GM18520 (cell line): ENCODE results near the gene SDK2.
"Not testable (repeated sequence)": the region's sequence is repeated elsewhere in the genome, so short reads cannot be mapped to it uniquely, and the experiment has no call there.

Experiments
- ATAC-seq: cut with Tn5 transposase; IDR thresholded peaks from one replicate; pipeline ENCODE4 v1.9.1; 2021; ENCODE audit not compliant: unreplicated experiment

Gene SDK2

DNA sequence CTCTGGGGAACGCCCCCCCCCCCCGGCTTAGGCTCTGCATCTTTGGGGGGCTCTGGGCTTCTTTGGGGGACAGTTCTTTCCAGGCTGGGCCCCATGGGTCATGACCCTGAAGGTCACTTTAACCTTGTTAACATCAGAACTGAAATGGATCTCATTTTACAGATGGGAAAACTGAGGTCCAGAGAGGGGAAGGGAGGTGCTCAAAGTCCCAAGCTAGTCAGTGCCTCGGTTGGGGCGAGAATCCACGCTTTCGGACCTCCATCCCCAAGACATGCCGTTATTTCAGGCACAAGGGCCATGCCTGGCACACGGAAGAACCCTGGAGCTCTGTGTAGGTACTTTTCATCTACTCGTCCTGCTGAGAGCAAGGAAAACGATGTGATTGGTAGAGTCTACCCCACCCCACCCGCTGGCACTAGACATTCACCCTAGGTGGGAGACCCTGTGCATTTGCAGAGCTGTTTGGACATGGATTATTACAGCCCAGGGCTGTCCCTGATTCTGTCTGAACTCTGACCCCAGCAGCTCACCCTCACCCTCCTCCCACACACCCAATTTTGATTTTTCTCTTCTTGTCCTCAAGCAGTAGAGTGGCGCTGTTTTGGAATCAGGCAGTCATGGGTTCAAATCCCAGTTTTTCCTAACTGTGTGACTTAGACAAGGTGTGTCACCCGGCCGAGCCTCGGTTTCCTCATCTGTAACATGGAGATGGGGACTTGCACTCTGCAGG is 177.4 kb downstream of the SDK2 start:
- ATAC-seq: no peak

DNA sequence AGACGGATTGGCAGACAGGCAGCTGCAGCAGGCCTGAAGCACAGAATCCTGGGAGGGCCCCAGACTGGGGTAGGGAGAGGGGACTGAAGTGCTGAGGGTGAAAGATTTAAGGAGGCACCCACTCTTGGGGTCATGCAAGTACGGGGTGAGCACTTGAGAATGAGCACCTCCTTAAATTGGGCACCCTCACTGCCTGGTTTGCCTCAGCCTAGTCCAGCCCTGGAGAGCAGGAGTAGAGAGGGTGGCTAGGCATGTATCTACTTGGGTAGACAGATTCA is 178.4 kb downstream of the SDK2 start:
- no peak for ATAC-seq

DNA sequence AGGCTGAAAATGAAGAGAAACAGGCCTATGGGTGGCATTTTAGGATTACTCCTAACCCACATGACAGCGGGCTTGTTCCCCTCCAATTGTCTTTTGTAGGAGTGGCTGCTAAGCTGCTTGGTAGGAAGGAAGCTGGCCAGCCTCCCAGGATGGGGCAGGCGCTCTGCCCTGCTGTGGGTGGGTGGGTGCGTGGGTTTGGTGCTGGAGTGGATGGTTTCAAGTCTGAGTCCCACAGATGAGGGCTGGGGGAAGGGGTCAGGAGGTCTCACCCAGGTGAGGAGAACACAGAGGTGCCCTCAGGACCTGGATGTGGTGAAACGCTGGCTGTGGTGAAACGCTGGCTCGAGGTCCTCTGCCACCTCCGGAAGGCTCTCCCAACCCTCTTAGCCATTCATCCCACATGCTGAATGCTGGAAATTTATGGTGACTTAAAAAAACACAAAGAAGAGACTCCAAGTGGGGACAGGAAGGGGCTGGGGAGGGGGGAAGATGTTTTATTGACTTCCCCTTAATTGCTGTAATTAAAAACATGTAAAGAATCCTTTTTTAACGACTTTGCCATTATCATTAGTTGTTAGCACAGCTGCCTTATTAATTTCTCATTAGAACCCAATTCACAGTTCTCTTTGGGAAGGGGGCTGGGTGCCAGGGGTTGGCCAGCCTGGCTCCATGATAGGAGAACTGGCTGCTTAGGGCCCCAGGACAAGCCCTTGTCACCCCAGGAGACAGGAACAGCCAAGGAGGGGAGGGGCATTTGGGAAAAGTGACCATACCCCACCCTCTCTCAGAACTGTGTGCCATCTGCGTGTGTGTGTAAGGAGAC is 178.9 kb downstream of the SDK2 start:
- no peak for ATAC-seq

DNA sequence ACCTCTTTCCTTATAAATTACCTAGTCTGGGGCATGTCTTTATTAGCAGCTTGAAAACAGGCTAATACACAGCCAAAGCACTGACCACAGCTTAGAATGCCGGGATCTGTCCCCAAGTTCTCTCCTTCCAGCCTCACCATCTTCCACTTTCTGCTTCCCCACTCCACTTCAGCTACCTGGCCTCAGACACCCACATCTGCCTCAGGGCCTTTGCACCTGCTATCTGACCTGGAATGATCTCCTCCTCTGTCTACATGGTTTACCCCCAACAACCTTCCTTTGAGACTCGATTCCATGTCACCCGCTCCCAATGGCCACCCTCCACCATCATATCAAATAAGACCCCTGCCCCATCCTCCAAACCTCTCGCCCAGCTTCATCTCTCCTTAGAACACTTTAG is 179.8 kb downstream of the SDK2 start:
- no peak for ATAC-seq

DNA sequence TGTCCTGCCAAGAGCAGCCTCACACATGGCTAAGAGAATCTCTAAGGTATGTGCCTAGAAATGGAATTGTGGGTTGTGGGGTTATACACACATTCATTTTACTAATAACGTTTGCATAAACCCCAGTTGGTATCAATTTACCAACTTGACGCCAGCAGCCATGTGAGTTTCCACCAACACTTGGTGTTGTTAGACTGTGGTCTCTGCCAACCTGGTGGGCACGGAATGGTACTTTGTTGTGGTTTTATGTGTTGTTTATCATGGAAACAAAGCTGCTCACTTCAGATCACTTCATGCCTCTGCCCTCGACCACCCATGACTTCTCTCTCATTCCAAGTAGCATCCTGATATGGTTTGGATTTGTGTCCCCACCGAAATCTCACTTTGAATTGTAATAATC is 180.4 kb downstream of the SDK2 start:
- no peak for ATAC-seq

DNA sequence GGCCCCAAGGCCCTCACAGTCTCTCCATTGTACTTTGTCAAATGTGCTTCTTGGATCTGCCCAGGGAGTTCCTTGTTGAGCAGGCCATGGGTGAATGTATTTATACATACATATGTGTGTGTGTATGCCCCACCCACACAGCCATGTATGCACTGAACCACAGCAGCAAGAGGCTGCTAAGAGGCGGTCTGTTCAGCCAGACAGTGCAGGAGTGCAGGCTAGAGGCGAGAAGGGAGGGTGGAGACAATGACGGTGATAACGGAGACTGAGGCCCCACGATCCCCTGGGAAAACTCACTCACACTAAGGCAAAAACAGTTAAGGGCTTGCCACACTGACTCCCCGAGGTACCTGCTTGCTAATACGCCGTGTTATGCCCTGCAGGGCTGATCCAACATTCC is 181.4 kb downstream of the SDK2 start:
- no peak for ATAC-seq

DNA sequence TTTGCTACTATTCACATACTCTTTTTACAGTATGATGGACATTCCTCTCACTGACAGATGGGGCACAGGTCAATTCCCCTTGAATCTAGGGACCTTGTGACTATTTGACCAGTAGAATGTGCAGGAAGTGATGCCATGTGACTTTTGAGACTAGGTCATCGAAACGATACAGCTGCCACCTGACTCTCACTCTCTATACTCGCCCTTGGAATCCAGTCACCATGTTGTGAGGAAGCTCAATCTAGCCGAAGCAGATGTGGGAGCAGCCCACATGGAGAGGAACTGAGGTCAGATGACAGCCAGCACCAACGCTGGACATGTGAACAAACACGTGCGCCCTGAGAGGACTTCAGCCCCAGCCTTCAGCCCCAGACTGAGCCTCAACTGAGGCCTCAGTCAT is 184.3 kb downstream of the SDK2 start:
- no peak for ATAC-seq

DNA sequence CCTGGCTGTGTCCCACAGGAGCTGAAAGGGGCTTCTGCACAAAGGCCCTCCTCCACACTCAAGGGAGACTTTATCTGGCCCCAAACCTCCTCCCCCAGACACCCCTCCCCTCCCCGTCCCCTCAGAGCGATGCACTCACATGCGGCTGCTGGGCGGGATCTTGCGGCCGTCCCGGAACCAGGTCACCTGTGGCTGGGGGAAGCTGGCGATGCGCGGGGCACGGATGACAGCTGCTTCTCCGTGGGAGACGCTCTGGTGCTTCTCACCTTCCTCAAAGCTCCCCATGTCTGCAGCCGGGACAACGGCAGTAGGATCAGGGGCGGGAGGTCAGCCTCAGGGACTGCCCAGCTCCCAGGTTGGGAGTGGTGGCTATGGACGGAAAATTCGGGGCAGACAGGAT is 188.5 kb downstream of the SDK2 start:
- no peak for ATAC-seq

DNA sequence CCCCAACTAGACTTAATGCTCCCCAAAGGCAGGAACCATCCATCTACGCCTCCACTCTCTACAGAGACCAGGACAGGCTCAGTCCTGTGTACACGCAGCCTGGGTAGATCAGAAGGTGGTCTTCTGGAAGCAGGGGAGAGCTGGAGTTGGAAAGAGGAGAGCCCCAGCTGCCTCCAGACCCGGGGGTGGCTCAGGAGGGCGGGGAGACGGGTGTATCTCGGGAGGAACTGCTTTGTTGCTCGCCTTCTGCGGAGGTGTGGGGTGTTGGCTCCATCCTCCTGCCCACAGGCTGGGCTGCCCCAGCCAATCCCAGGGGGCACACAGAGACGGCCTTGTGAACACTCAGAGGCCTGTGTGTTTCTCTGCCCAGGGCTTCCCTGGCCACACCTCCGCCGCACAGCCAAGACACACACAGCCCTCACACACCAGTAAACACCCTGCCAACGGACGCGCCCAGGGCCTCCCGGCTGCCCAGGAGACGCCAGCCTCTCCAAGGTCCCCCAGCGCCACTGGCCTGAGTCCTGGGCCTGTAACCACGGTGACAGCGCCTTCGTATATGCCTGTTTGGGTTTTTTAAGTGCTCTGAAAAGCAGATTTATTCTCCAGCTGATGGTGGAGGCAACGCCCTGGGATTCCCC is 189.1 kb downstream of the SDK2 start:
- no peak for ATAC-seq

DNA sequence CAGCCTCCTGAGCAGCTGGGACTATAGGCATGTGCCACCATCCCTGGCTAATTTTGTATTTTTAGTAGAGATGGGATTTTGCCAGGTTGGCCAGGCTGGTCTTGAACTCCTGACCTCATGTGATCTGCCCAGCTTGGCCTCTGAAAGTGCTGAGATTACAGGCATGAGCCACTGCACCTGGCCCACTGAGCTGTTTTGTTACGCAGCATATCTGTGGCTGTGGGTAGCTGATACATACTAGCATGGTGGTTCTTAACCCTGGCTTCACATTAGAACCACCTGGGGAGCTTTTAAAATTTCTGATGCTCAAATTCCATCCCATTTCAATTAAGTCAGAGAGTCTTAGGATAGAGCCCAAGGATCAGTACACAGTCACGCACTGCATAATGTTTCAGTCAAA is 190.8 kb downstream of the SDK2 start:
- not testable (repeated sequence) for ATAC-seq

DNA sequence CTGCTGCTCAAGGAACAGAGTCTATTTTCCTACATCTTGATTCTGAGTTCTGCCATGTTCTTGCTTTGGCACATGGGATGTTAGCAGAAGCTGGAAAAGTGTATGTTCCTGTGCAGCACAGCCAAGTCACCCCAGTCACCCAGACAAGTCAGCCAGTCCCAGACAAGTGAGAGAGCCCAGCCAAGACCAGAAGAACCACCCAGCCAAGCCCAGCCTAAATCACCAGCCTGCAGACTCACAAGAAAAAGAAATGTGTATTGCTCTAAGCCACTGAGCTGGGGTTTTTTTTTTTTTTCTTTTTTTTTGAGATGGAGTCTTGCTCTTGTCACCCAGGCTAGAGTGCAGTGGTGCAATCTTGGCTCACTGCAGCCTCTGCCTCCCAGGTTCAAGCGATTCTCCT is 191.2 kb downstream of the SDK2 start:
- ATAC-seq: no peak

DNA sequence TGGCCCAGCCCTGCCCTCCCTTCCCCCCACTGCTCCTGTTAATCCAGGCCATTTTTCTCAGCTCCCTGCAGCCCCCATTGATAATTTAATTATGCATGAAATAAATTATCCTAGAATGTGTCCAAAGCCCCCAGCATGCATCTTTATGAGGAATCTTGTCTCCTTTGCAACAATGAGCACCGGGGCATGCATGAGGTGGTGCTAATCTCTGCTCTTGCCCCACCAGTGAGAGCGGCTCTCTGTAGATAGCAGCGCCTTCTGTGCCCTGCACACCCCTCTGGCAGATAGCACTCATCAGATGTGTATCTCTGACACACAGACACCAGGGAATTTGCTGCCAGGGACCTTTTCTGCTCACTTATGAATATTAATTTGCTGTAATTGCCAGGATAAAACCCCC is 192.2 kb downstream of the SDK2 start:
- no peak for ATAC-seq

DNA sequence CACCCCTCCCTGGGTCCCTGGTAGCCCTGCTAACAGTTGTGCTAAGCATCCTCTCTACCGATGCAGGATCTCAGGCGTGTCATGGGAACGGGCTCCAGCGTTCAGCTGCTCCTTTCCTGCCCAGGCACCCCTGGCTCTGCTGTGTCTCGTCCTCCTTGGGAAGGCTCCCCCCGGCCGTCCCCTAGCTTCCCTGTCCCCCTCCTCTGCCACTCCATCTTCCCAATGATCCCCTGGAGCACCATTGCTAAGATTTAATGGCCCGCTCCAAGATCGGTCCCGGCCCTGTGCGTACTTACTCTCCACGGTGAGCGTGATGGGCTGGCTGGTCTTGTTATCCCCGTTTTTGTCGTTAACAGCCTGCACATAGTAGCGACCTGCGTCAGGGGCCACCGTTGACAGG is 196.9 kb downstream of the SDK2 start:
- ATAC-seq: no peak

DNA sequence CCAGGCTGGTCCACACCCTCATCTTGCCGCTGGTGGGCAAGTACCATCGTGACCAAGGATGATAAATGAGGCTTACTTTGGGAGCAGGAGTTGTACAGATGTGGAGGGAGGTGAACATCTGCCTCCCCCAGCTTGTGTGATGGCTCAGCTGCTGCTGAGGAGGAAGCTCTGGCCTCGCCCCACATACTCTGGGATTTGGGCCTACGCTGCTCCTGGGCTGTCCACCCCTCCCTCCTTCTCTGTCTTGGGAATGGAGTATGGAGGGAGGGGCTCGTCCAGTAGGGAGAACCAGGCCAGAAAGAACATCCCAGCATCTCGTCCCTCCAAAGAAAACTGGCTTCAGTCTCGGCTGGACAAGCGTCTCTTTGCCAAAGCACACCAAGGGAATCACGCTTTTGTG is 197.6 kb downstream of the SDK2 start:
- ATAC-seq: no peak

DNA sequence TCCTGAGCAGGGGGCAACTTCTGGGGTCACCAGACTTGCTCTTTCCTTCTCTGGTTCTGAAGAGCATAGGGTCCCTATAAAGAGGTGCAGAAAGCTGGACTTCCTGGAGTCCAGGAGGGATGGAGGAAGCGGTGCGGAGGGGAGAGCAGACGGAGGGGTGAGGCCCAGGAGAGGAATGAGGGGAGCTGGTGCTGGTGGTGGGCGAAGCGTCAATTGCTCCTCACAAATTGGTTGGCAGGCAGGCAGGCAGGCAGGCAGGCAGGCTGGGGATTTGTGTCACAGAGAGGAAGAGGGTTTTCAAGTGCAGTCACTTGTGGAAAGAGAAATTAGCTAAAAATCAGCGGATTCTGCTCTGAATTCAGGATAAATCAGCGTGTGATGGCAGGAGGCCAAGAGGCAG is 198.8 kb downstream of the SDK2 start:
- ATAC-seq: no peak

DNA sequence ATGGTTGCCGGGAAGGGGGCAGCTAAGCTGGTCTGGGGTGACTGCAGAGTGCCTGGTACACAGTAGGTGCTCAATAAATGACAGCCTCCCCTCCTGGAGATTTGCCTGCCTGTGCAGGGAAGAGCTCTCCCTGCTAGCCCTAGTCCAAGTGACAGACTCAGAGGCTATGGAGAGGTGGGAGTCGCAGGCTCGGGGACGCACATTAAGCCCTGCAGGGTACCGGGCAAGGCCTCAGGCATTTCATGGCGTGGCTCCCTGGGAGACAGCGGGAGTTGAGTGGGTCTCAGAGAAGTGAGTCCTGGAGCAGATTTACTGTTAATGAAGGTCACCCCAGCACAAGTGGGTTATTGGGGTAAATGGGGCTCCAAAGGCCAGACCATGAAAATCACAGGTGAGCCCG is 200.2 kb downstream of the SDK2 start:
- ATAC-seq: no peak

DNA sequence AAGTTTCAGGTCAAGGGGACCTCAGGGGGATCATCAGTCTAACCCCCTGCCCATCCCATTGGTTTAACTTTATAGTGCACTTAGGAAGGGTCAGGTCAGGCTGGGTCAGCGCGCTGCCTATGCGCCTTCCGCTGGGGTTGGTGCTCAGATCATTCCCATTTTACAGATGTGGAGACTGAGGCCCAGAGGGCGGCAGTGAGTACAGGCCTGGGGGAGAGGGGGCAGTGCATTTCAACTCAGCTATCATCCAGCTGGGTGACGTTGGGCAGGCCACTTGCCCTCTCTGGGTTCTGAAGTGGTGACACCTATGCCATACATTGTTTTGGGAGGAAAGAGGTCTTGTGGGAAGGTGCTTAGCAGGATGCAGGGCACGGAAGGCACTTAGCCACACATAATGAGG is 204.6 kb downstream of the SDK2 start:
- no peak for ATAC-seq

DNA sequence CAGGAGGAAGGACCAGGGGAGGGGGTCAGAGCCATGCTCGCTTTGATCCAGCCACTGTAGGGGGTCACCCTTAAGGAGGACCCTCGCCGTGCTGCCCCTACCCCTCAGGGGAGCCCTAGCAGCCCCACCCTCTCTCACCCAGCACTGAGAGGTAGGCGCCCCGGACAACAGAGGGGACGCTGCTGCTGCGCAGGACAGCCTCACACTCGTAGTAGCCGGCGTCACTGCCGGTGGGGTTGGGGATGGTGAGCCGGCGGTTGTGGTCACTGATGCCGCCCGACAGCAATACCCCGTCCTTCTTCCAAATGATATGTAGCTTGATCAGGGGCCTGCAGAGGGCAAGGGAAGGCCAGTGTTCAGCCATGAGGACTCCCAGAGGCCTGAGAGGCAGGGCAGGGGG is 206.4 kb downstream of the SDK2 start:
- ATAC-seq: no peak

DNA sequence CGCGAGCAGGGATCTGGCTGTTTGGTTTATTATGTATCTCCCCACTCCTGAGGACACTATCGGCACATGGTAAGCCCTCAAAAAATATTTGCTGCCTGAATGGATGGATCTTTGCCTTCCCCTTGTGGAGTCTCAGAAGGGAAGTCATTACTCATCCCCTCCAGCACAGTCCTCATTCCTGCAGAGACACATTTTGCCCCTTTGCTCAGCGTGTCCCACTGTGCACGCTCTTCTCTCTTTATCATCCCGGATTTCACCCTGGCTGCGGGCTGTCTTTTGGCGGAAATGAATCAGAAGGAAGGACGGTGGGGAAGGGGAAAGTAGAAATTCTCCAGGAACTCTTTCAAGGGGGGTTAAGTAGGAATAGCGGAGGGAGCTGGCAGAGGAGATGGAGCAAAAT is 207.3 kb downstream of the SDK2 start:
- ATAC-seq: no peak

DNA sequence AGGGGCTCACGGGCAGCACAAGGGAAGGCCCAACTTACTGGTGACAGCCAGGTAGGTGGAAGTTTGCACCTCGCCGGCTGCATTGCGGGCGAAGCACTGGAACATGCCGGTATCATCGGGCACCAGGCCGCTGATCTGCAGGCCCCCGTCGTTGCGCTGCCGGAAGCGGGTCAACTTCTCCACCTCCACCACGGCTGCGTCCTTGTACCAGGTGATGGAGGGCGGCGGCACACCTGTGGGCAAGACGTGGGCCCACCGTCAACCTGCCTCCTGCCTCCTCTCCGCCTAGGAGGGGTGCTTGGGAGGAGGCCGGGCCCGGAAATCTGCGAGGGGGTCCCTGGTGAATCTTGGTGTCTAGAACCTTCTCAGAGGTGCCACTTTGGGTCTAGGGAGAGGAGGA is 208.8 kb downstream of the SDK2 start:
- no peak for ATAC-seq

DNA sequence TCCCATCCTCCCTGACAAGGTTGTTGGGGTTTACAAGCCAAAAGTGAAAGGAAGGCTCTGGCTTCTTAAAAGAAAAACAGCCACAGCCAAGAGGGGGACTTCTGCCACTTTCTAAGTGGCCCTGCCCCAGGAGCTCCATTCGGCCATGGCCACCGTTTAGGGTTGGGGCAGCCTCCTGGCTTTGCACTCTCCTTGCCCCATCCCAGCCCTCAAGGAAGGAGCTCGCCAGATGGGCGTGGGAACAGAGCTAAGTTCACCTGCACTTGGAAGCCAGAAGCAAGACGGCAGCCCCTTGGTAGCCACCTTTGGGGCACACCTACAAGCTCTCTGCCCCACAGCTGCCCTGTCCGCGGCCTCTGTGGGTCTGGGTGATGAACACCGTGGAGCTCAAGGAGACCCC is 210.1 kb downstream of the SDK2 start:
- no peak for ATAC-seq

DNA sequence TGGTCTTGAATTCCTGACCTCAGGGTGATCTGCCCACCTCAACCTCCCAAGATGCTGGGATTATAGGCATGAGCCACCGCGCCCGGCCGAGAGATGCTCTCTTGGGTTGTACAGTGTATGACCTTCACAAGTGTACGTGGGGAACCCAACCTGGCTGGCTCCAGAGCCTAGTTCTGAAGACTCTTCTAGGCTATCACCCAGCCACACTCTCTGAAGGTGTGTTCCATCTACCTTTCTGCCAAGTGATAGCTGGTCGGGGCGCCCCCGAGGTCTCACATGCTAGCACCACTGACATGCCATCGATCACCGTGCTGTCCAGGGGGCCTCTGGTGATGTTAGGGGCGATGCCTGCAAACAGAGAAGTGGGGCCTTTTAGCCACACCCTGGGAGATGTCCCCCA is 210.7 kb downstream of the SDK2 start:
- ATAC-seq: no peak
